Muscle of back (tissue), 13 donors: Measurements from ENCODE around the gene IFITM10. TPM values are rescaled to one million over a fixed set of nuclear protein-coding genes. Genes with fewer than 3 reads are reported as not detected.
A peak's percentile ranks its signal among the peaks of the same experiment; 100 is the strongest.

ENCODE experiments used
- DNase-seq, 3 donors: peaks; one replicate each; pipeline versions ENCODE4 v3.0.0 to v3.0.0-alpha.2; 2013
- long read RNA-seq, 9 donors: transcript quantifications; one replicate each; lab custom pipeline, GENCODE V29; 2026
- polyA plus RNA-seq, 10 donors: library from polyadenylated mRNA; unstranded; fragments of 120-200 nt; gene quantifications; one replicate each; pipeline ENCODE4 v1.2.1, GENCODE V29; 2013; ENCODE audit not compliant: insufficient read length in 10 of 10

The IFITM10 gene
- polyA plus RNA-seq, result under 1 TPM; 0.09 to 0.97 (median 0.21) TPM
- long read RNA-seq, donor 1, result 0 reads
- long read RNA-seq, donor 2, result 0 reads
- long read RNA-seq, donor 3, result 0 reads
- long read RNA-seq, donor 4, result 0 reads
- long read RNA-seq, donor 5, result 0 reads
- long read RNA-seq, donor 6, result 0 reads
- long read RNA-seq, donor 7, result 0 reads
- long read RNA-seq, donor 8, result 0 reads
- long read RNA-seq, donor 9, result 0 reads

DNA sequence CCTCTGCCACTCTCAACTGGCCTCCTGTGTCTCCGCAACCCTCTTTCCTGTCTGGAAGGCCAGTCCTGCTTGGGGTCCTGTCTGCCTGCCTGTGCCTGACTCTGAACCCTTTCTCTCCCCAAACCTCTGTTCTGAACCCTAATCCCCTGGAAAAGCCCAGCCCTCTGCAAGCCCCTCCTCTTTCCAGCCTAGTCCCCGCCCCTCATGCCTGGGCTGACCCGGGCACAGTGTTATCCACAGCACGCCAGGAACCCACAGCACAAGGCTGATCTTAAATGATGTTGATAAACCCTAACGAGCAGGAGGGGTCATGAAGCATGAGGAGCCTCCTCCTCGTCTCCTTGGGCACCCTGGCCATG, at the start of gene IFITM10:
Gene IFITM10, minus strand, starts transcription at position 115 of the 359 bp plus-strand sequence. CDS start 153 bp downstream, outside the sequence.
- DNase-seq, result no peak

DNA sequence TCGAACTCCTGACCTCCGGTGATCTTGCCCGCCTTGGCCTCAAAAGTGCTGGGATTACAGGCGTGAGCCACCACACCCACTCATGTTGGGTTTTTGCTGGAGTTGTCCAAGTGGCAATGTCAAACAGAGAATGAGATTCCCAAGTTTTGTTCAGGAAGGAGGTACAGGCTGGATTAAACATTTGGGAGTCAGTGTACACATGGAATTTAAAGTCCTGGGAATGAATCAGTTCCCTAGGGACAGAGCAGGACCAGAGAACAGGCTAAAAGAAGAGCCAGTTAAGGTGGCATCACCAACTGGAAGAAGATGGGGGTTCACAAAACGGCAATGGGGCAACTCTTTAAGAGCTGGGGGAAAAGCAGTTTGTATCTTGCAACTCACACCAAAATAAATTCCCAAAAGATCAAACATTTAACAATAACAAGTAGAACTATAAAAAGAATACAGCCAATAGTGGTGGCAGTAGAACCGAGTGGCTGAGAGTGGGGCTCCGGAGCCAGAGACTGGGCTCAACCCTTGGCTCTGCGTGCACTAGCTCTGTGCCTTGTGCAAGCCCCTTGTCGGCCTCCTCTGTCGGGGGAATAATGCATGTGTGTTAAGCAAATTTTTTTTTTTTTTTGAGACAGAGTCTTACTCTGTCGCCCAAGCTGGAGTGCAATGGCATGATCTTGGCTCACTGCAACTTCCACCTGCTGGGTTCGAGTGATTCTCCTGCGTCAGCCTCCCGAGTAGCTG, 47.2 kb upstream of the IFITM10 start:
- DNase-seq, result no peak

DNA sequence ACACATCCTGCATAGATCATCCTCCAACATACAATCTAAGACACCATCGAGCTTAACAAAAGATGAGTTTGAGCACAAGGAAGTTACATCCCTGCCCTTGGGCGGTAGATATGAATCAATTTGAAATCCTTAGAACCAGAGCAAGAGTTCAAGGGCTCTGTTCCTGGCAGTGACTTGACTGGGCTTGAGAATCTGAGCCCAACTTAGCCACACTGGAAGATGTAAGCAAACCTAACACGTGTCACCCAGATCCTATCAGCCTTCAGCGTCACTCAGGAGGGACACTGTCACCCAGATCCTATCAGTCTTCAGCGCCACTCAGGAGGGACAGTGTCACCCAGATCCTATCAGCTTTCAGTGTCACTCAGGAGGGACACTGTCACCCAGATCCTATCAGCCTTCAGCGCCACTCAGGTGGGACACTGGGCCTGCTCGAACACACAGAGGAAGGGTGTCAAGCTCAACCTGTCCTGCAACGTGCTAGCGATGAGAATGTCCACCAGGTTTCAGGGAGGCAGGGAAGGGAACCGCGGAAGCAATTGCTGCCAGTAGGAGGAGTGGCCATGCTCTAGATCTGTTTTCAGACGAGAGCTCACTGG, 46.1 kb upstream of the IFITM10 start:
- DNase-seq, result no peak

DNA sequence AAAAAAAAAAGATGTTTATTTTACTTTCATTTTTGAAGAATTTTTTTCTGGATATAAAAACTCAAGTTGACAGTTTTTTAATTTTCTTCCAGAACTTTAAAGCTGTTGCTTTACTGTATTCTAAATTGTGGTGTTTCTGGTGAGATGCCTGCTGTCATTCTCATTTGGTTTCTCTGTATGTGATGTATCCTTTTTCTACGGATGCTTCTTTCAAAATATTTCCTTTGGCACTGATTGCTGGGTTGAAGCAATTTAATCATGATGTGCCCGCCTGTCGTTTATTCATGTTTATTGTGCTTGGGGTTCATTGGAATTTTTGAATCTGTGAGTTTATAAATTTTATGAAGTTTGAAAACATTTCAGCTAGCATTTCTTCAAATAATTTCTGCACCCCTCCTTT, 42.7 kb upstream of the IFITM10 start:
- DNase-seq, result no peak

DNA sequence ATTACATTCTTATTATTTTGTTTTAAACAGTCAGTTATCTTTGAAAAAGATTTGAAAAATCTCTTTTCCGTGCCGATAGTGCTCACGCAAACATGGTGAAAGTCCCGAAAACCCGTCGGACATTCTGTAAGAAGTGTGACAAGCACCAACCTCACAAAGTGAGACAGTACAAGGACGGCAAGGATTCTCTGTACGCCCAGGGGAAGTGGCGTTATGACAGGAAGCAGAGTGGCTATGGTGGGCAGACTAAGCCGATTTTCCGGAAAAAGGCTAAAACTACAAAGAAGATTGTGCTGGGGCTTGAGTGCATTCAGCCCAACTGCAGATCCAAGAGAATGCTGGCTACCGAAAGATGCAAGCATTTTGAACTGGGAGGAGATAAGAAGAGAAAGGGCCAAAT, 42.1 kb upstream of the IFITM10 start:
- no peak for DNase-seq

DNA sequence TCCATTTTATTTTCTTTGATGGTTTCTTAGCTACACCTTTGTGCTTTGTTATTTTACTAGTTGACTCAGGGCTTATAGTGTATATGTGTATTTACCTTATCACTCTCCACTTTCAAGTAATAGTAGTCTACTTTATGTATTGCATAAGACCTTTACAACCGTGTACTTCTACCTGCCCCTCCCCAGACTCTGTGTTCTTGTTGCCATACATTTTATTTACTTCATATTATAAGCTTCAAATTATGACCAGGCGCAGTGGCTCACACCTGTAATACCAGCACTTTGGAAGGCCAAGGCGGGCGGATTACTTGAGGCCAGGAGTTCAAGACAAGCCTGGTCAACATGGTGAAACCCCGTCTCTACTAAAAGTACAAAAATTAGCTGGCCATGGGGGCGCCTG, 41.5 kb upstream of the IFITM10 start:
- no peak for DNase-seq

DNA sequence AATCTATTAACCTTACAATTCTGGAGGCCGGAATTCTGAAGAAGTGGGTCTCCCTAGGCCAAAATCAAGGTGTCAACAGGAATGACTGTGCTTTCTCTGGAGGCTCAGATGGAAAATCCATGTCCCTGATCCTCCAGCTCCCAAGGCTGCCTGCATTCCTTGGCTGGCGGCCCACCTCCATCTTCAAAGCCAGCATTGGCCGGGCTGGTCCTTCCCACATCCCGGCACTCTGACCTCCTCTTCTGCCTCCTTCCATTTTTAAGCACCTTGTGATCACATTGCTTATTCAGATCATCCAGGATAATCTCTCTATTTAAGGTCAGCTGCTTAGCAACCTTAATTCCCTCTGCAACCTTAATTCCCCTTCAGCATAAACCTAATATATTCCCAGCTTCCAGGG, 36.1 kb upstream of the IFITM10 start:
- no peak for DNase-seq

DNA sequence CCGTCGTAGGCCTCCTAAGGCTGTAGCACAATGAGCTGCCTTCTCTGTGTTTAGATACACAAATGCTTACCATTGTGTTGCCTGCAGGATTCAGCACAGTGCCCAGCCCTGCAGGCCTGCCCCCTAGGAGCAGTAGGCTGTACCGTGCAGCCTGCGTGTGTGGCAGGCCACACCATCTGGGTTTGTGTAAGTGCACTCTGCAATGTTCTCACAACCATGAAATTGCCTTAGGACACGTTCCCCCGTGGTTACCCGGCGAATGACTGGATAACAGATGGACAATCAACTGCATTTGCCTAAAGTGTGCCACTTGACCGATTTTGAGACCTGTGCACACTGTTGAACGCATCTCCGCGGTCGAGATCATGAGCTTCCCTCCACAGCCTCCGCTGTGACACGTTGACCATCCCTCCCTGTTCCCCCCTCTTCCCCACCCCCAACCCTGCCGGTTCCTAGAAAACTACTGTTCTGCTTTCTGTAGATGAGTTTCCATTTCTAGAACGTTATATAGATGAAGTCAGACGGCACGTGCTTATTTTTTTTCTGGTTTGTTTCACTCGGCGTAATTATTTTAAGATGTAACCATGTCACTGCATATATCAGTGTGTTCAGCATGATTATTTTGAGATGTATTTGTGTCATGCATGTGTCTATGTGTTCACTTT, 35.5 kb upstream of the IFITM10 start:
- DNase-seq, result peak in 2 of 3 donors; percentile 16 to 45

DNA sequence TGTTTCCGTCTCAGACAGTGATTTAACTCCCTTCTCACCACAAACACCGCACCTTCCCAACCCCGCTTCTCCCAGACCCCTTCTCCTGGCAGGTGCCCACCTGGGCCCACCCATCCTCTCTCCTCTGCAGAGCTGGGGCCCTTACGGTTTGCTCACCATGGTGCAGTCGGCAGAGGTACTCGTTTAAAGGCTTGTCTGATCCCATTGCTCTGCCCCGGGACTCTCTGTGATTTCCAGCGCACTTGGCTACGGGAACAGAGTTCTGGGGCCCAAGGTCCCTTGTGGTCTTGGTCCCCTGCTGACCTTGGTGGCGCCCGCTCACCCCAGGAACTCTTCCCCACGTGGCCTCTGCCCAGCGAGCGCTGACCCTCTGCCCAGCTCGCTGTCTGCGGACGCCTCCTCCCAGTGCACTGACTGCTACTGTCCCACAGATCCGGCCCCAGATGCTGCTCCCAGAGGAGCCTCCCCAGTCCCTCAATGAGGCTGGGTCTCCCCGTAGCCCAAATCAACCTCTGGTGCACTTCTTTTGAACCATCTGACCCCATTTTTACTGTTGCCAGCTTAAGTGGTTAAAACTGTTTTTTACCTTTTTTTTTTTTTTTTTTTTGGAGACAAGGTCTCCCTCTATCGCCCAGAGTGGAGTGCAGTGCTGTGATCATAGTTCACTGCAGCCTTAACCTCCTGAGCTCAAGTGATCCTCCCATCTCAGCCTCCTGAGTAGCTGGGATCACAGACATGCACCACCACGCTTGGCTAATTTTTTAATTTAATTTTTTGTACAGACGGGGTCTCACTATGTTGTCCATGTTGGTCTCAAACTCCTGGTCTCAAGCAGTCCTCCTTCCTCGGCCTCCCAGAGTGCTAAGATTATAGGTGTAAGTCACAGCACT, 34.6 kb upstream of the IFITM10 start:
- DNase-seq, result no peak

DNA sequence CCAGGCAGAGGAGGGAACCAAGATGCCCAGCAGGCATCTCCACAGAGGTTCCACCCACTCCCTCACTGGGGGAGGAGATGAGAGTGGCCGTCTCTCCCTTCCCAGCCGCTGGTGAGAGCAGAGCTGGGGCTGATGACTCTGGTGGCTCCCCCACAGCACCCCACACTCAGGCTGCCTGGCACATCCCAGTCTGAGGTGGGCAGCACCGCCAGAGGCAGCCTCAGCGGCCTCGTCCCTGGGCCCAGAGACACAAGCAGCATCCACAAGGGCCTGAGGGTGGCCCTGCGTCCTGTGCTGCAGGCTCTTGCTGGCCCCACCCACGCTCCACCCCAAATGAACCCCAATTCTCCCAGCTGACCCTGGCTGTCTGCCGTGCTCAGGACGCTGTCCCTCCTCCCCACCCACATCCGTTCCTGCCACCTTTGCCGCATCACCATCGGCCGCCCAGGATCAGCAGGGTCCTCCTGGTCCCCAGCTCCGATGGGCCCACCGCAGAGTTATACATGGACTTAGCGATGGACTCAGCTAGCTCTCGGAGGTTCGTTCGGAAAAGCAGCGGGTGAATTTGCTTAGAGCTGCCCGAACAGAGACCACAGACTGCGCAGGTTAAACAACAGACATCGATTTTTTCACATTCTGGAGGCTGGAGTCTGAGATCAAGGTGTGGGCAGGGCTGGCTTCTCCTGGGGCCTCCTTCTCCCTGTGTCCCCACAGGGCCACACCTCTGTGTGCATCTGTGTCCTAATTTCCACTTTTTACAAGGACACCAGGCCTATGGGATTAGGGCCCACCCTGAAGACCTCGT, 33.5 kb upstream of the IFITM10 start:
- DNase-seq, result no peak

DNA sequence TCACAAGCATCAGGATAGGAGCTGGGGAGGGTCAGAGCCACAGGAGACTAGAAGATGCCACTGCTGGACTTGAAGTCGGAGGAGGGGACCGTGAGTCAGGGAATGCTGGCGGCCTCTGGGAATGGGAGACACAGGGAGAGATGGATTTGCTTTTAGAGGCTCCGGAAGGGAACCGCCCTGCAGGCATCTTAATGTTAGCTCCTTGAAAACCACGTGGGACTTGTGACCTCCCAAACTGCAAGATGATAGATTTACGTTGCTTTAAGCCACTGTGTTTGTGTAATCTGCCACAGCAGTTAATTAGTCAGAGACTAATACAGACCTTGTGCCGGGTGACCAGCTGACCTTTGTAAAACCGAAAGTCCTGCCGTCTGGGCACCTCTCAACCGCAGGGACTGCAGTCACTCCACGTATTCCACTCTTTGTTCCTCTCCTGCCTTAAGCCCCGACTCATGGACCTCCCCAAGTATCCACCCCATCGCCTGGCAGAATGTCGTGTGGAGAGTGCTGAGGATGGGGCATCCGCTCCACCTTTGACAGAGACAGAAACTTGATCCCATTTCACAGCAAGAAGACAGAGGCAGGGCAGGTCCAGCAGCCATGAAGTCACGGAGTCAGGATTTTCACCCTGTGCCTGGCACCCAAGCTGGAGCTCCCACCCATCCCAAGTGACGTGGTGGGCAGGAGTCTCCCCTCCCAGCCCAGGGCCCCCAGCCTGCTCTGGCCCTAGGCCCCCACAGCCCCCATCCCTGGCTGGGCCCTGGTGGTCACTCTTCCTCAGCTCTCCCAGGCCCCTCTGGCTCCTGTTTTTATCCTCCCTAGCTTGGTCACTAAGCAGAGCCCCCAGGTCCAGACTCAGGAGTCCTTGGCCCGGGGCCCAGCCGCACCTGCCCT, 32.7 kb upstream of the IFITM10 start:
- DNase-seq, result no peak

DNA sequence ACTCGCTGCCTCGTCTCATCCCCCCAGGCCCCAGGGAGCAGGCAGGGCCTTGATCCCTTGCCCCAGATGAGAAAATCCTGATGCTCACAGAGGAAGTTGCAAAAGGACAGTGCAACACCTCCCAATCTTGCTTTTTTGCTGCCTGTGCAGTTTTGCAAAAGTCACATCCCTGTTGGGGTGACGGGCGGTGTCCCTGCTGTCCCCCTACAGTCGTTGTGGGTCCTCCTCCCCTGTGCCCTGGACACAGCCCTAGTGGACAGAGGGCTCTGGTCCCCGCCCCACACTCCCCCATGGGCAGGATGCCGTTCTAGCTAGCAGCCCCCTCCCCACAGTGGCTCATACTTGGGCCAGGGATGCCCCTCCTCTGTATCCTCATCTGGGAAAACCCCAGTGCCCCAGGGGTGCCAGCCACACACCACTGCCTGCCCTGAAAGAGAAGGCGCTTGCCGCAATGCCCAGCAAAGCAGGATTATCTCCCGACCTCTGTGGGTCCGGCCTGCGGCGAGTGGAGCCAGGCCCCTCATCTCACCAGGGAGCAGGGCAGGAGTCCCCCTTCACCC, 31.7 kb upstream of the IFITM10 start:
- DNase-seq, result no peak

DNA sequence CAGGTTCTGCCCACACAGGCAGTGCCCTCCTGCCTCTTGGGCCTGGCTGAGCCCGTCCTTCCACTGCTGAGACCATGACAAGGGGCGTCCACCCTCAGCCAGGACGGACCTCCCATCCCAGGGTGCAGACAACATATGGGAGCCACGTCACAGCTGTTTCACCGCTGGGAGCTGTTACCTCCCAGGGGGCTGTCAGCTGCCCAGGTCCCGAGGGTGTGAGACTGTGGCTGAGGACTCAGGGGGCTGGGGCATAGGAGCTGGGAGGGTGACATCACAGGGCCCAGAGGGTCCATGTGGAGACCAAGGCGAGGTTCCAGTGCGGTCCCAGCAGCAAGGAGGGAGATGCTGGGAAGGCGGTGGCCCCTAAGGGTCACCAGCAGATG, 31.2 kb upstream of the IFITM10 start:
- DNase-seq, result no peak

DNA sequence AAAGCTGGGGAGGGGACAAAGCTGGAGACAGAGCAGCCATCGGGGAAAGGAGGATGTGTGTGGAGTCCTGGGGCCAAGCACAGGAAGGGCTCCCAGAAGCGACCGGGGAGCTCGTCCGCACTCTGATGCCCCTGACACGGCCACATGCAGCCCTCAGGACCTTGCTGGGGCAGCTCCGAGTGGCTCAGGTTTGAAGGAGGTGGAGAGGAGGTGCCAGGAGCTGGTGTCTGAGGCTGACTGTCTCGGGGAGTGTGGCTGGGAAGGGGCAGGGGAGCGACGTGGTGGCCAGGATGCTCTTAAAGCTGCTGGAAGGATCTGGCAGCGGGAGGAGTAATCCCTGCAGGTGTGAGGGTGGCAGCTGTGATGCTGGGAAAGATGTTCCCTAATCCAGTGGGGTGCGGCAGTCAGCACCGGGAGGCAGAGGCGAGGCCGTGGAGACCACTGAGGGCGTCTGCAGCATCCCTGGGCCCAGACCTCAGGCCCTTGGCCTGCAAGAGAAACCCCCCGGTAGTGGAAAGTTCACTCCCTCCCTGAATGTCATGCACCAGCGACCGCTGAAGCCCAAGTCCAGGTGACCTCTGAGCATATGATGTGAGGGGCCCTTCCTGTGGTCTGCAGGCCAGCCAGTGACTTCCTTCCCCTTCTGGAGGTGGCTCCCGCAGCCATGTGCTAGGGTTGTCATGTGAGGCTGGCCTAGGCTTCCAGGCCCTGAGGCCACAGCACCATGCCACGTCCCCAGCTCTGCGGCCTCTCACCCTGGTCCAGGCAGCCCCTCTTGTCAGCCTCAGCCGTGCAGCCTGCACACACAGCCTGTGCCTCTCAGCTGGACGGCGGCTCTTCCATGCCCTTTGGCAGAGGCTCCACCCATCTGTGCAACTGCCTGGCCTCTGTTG, 30.6 kb upstream of the IFITM10 start:
- peak in 1 of 3 donors; percentile 45 for DNase-seq

DNA sequence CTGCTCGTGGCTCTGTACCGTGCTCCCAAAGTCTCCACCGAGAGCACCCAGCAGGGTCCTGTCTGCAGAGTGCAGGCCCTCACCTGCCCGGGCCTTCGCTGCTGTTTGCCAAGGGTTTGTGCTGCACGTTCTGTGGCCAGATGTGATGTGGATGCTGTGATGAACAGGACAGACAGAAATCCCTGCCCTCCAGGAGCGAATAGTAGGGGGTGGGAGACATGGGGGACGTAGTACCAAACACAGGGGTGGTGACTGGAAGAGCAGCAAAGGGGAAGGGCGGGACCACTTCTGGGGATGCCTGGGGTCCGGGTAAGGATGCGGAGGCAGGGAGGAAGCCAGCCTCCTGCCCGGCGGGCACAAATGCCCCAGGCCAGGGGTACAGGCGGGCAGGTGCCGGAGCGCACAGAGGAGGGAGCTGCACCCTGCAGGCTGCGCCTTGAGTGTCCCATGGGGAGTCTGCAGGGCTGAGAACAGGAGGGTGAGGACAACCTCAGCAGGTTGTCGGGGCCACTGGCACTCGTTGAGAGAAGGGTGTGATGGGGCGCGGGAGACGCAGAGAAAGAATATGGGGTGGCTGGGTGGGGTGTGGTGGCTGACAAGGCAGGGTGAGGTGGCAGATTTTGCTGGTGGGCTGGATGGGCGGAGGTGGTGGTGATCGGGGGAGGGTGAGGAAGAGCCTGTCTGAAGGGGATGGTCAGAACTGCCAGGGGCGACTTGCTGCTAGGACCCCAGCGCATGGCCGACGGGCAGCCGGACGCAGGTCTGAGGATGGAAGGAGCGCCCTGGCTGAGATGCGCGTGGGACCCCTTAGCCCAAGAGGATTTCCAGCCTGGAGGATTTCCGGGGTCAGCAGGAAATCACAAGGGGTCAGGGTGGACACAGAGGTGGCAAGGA, 29.7 kb upstream of the IFITM10 start:
- DNase-seq, result no peak

DNA sequence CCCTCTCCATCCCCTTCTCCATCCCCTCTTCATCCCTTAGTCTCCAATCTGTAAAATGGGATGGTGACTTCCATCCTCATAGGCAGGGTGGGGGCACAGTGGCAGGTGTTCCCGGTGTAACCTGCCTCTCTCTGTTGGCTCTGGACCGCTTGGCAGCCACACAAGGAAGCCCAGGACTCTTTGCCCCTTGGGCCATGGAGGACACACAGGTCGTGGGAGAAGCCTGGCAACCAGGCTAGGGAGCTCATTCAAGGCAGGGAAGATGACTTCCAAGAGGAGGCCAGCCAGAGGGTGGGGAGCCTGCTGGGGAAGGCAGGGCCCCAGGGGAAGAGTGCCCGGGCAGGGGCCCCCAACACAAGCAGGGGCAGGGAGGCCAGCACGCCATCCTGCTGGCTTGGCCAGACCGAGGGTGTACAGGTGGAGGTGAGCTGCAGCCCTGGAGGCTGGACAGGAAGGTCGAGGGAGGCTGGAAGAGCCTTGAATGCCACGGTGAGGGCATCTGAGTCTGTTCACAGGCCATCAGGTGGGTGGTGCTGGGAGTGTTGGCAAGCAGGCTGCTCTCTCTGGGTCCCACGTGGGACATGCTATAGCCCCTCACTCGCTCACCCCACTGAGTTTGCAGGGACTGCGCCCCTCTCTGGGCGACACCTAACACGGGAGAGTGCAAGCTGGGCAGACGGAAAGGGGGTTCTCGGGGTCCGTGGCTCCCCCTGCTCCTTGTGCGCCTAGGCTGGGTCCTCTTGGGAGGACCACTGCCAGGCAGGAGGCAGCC, 28.8 kb upstream of the IFITM10 start:
- DNase-seq, result no peak
